GM18909 (cell line): ENCODE data around the gene GCK.

ENCODE experiments used
- ATAC-seq: cut with Tn5 transposase; IDR thresholded peaks from one replicate; pipeline ENCODE4 v1.9.1; 2021; ENCODE audit warnings: mild to moderate bottlenecking; ENCODE audit not compliant: unreplicated experiment, poor library complexity

GCK gene

DNA sequence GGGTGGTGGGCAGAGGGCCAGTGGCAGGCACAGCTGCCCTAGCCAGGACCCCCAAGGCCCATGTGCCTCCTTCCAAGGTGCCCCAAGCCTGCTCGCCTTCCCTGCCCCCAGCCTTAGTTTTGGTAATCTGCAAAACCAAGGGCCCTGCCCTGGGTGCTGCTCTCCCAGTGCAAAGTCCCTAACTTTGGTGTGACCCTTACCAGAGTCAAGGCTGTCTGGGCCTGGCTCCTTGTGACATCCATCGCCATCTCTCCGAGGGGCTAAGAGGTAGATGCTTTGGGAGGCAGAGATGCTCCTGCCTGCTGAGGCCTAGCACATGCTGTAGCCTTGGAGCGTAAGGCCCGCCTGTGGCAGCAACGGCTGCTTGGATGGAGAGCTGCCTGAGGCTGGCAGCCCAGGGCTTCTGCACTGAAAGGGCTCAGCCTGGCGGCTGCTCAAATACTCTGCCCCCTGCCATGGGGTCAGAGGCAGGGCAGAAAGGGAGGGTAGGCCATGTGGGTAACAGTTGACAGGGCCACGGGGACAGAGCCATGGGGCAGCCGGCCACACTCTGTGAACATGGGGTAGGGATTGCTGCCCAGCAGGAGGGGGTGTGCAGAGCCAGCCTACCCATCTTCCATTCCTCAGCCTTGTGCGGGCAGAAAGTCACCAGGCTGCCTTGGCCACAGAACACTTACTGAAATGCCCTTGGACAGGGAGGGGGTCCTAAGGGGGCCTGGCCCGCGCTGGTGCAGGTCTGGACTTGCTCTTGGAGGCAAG is 30.2 kb downstream of the GCK start:
- ATAC-seq = no peak

DNA sequence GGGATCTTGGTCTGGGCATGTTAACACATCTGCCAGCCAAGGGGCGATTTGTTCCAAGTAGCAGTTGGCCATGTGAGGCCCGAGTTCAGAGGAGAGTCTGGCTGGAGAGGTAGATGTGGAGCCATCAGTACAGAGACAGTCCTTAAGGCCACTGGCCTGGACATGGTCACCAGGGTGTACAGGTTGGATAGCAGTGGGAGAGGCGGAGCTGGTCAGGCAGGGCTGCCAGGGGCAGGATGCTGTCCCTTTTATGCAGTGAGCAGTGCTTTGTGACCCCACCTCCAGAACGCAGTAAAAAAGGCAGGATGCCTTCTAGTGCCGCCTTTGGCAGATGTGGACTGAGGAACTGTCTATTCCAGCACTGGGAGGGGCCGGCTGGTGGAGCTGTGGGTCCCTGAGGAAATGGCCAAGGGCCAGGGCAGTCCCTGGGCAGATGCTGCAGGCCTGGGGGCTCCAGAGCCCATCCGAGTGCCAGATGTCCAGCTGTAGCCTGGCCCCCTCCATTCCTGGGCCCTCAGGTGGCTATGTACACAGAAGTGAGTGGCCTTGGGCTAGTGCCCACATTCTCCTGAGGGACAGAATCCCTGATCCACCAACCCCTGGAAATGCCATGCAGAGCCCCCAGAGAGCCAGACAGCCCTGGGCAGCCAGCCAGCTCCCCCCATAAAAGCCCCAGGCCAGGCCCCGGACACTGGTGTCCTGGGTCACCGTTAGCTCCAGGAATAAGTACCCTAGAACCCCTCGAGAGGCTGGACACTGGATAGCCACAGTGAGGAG is 31.0 kb downstream of the GCK start:
- ATAC-seq = no peak

DNA sequence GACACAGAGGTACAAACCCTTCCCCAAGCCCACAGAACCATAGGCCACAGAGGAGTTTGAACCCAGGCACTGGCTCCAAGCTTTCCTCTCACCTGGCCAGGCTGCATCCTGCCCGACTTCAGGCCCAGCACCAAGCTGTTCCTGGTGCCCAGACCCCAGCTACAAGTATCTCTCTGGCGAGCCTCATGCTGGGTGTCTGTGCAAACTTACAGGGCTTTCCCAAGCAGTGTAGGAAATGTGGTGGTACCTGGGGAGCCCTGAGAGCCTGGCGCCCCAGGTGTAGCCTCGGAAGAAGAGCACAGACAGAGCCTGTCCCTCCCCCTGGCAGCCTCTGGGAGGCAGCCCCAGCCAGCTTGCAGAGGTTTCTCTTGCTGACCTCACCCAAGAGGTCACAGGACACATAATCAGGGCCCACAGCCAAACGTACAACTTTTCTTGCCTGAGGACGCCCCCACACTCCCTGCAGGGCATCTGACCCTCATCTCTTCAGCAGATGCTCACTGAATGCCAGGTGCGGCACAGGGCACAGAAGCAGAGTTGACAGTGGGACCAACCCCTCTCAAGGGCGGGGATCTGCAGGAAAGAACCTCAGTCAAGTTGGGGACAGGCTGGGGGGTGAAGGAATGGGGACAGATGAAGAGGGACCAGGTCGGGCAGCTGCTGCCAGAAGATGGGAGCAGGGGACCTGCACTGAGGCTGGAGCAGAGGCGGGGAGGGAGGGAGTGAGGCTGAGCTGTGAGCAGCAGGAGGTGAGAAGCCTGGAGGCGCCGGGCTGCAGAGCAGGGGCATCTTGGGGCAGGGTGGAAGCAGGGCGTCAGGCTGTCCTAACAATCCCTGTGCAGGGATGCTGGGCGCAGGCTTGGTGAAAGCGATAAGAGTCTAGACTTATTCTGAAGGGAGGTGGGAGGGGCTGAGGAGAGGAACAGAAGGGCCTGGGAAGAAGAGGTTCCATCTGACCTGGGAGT is 31.8 kb downstream of the GCK start:
- no peak for ATAC-seq

DNA sequence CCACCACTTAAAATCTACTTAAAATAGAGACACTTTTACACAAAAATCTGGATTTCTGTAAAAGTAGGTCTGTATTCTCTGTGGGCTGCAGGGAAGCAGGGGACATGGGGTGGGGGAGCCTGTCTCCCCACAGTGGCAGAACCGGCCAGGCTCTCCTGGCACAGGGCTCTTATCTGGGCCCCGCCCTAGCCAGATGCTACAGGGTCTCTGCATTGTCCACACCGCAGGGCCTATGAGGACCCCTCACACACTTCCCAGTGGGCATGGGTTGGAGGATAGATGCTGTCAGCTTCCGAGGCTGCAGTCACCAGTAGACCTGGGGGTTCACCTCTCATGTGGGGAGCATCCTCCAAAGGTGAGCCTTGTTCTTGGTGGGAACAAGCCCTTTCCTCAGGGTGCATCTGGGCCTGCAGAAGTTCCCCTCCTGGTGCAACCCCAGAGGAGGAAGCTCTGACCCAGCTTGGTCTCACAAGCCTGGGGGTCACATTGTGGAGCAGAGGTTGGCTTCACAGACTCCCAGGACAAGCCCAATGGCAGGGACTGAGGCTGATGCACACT is 32.7 kb downstream of the GCK start:
- ATAC-seq = no peak

DNA sequence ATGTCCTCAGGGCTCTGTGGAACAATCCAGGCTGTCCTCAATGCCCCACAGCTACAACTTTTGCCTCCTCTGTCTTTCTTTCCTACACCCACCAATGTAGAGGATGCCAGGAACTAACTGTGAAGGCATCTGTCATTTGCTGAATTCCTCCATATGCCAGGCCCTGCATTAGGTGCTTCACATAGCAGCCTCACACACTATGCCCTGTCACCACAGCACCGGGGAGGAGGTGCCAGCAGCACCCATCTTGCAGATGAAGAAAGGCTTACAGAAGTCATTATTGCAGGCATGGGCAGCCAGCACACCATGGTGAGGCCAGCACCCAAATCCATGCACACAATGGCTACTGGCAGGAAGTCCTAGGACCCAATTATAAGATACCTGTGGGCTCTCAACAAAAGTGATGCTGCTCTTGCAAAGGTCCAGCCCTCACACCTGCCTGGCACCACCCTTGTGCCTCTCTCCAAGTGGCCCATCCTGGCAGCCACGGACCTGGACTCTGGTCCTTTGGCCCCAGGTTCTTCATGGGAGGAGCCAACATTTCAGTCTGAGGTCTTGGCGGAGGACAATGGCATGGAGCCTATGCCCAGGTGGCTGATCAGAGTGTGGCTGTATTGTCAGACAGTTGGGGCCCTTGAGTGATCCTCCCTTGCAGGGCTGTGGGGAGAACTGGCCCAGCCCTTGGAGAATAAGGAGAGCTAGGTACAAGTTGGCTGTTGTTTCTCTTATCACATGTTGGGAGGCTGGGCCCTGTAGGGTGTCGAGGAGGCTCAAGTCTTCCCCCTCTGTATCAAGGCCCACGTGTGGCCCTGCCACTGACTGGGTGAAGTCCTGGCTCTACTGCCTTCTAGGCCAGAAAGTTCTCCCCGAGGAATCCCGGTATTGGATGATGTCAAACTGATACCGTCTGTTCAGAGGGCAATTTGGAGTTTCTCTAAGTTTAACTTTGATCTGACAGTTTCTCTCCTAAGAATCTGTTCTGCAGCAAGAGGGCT is 33.8 kb downstream of the GCK start:
- ATAC-seq = no peak

DNA sequence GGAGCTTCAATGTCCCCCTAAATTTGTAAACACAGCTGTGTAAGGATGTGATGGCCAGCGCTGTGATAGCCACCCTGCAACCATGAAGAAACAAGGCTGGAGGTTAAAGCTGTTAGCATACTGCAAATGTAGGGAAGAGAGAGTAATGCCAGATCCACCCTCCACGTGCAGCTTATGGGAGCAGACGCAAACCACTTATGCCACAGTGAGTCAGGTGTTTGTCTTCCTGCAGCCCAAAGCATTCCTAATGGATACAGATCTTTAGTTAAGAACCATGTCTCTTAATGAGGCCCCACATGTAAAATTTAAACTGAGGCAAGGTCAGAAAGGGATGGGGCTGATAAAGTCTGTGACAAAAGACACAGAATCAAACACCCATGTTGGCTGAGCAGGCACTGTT is 34.5 kb downstream of the GCK start:
- no peak for ATAC-seq

DNA sequence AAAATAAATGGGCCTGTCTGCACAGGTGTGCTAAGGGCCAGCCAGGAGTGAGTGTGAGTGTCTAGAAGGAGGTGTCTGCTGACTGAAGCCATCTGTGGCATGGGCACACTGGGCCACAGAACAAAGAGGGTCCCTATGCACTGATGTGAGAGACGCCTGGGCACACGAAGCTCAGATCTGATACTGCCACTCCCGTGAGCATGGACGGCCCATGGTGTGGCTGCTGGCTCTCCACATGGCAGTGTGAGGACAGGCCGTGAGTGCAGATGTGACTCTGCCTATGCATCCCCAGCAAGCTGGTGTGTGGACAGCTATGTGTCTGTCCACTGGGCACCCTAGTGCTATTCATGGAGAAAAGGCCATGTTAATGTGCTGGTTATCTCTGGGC is 35.3 kb downstream of the GCK start:
- no peak for ATAC-seq

DNA sequence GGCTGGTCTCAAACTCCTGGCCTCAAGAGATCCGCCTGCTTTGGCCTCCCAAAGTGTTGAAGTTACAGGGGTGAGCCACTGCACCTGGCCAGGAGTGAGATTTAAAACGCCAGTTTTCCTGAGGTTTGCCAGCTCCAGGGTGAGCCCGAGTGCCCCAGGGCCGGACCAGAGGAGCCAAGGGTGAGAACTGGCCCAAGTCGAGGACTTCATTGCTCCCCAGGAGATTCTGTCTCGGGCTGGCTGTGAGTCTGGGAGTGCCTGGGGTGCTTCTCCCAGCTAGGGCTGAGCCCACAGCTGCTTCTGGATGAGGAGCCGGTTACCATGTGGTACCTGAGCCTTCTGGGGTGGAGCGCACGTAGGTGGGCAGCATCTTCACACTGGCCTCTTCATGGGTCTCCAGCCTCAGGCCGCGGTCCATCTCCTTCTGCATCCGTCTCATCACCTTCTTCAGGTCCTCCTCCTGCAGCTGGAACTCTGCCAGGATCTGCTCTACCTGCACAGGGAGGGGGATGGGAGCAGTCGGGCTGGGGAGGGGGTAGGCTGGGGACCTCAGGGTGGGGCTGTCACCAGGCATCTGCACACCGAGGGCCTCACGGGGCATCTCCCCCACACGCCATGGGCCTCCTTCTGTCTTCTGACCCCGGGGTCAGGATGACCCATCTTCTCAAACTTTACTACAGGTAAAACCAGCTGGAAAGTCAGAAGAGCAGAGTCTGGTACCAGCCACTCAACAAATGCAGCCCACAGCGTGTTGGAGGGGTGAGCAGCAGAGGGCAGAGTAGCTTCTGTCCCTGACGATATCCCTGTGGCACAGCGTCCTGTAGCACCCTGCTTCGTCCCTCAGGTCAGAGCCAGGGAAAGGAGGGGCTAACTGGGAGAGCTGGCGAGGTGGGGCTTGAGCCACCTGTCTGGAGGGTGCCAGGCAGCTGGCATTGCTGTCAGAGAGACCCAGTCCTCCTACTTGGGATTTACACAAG is 36.0 kb downstream of the GCK start:
- no peak for ATAC-seq

DNA sequence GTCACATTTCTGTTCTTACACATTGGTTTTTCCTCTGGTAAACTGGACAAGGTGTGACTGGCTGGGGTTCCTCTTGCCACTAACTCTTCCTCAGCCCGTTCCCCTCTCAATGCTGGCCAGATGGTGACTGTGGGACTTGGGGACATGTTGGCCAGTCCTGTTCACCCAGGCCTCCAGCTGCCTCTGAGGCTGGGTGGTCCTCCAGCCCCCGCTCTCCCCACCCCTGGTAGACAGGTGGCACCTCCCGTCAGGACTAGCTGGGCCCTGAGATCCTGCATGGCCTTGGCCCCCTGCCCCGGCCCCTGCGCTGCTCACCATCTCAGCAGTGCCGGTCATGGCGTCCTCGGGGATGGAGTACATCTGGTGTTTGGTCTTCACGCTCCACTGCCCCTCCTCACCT is 37.3 kb downstream of the GCK start:
- no peak for ATAC-seq

DNA sequence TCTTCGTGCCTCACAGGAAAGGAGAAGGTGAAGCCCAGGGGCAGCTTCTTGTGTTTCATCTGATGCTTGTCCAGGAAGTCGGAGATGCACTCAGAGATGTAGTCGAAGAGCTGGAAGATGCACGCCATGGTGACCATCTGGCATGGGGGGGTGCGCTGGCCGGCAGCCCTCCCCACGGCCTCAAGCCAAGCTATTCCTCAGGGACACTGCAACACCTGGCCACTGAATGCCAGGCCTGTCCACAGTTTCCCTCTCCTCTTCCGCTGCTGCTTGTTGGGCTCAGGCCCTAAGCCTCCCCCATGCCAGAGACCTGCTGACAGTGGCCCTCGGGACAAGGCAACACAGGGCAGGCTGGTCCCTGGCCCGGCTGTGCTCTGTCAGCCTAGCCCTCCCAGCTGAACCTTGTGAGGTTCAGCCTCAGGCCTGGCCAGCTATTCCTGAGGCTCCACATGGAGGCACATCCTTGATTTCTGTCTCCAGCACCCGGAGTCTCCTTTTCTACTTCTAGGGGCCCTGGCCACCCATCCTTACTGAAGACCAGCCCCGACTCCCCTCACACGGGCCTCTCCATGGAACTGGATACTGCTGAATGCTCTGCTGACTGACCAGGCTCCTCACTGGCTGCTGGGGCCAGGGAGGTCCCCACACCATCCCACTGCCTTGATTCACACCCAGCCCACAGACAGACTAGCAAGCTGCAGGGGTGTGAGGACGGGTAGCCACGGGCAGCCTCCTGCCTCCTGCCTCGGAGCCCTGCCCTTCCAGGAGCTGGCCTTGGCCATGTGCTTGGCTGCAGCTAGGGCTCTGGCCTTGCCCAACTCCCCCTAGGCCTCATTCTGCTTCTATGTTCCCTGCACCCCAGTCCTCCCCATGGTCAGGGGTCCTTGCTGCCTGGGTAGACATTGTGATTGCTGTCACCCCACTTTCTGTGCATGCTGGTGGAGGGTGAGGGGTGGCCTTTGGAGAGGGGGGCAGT is 38.0 kb downstream of the GCK start:
- no peak for ATAC-seq

DNA sequence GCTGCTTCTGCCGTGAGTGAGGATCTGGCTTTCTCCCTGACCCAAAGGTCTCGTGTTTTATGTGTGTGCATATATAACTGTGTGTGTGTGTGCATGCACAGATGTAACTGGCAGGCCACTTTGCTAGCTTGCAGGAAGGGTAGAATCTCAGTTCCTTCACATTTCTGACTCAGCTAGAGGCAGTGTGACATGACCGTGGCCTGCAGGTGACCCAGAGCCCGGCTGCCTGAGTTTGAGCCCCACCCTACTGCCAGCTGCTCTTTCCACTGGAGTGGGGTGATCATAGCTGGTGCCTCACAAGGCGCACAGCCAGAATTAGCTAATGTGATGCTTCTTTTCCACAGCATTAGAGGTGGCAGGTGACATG is 38.8 kb downstream of the GCK start:
- no peak for ATAC-seq

DNA sequence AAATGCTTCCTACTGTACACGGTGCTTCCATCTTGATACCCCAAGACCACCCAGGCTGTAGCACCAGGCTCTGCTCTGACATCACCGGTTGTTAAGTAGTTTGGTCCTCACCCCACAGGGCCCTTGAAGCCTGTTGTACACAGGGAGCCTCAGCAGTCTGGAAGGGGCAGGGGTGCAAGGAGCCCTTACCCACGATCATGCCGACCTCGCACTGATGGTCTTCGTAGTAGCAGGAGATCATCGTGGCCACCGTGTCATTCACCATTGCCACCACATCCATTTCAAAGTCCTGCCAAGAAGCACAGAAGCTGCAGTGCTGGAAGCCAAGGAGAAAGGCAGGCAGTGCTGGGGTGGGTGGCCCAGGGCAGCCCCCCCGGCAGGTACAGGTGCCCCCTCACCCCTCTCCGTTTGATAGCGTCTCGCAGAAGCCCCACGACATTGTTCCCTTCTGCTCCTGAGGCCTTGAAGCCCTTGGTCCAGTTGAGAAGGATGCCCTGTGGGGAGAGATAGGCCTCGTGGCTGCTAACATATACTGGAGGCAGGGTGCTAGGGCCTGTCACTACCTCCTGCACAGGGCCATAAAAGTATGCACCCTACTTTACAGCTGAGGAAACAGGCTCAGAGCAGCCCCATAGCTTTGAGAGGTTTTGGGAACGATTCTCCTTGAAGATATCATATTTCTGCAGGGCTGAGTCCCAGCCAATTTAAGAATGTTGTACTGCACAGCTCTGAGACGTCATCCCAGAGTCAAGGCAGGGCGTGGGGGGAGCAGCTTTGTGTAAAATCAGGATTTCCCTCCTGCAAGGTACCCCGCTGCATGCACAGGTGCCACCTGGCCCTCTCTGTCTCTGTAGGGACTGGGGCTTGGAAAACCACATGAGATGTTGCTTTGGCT is 39.4 kb downstream of the GCK start:
- no peak for ATAC-seq

DNA sequence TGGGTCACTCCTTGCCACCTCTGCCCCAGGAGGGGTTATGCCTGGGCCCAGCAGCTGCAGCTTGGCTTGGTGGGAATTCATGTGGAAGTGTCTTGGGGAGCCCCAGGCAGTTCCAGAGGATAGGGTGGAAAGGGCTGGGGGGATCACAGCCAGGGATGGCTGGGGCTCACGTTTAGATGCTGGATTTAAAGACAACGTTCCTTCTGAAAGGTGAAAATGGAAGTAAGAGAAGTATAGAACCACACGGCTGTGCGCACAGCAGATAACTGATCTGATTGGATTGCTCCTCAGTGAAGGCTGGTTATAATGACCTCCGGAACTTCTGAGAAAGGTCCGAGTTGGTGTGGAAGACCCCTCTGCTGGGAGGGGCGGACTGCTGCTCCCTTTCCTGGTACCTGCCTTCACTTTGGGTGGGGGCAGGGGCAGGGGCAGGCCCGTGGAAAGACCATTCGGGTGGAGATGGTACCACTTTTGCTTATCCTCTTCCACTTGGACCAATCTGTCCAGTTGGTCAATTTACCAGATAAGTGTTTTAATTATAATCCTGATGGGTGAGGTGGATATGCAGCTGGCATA is 40.2 kb downstream of the GCK start:
- no peak for ATAC-seq

DNA sequence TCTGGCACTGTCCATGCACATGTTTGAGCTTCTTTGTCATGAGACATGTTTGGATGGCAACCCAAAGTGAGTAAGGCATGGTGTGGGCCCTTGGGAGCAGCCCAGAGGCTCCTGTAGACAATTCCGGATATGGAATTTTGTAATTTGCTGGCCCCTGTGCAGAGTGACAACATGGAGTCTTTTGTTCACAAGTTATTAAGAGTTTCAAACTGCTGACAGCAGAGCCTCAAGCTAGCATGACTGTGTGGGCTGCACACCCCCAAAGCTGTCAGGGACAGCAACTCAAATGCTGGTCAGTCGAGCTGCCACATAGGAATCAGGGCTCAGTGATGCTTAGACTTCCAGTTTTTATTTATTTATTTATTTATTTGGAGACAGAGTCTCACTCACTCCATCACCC is 41.1 kb downstream of the GCK start:
- ATAC-seq = no peak

DNA sequence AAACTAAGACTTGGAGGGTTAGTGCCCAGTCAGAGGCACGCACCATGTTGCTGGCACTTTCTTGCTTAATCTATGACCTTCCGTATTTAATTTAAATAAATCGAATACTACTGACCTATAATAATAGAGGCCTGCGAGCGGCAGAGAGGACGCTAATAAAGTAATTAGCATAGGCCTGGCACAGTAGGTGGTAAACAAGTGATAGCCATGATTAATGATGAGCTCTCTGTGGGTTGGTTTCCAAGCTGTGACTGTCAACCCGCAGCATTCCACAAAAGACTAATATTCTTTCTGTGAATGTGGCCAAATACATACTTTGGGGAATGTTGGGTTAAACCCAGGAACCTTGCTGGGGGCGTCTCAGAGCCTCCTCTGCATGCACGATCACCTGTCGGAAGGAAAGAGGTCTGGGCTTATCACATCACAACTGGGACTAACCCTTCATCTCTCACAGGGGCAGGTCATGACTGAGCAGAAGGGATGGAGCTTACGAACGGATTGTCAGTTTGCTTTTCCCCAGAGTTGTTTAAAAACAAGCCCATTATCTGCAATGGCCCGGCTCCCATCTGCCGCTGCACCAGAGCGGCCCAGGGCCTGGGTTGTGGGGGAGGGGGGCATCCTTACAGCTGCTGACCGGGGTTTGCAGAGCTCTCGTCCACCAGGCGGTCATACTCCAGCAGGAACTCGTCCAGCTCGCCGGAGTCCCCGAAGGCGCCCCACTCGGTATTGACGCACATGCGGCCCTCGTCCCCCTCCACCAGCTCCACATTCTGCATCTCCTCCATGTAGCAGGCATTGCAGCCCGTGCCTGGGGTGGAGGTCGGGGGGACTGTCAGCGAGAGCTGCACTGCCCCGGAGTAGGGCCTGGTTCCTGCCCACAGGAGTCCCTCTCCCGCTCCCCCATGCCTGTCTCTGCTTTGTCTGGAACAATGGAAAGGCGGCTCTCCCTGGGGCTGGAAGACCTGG is 41.9 kb downstream of the GCK start:
- ATAC-seq = no peak
